VCaP (cell line): Measurements from ENCODE around the gene TTYH3.
"Not testable (repeated sequence)": the region's sequence is repeated elsewhere in the genome, so short reads cannot be mapped to it uniquely, and the experiment has no call there.

Experiments
- H3K27ac ChIP-seq: fragments of 450-650 bp; 2 replicates; pipeline ENCODE4 v1.5.1; 2017
- CTCF ChIP-seq: fragments of 450-650 bp; conservative IDR thresholded peaks from 2 replicates; pipeline ENCODE4 v1.5.1; 2017; ENCODE audit warnings: mild to moderate bottlenecking, moderate library complexity

The TTYH3 gene

DNA sequence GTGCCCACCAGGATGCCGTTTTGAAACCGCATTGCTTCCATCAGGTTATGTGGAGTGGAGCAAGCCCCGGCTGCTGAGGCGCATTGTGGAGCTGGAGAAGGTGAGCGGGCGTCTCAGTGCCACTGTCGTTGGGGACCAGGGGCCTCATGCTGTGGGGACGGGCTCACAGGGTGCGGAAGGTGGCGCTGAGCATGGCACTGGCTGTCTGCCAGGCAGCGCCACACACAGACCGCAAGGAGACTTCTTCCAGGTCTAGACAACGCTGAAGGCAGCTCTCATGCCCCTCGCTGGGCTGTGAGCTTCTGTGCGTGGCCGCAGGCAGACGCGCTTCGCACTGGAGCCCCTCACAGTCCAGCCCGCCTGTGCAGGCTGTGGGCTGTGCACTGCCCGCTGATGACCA, 44.0 kb upstream of the TTYH3 start:
- no peak for TF ChIP-seq CTCF
- H3K27ac ChIP-seq: no peak overlapping the region

- TF ChIP-seq CTCF: no peak
- H3K27ac ChIP-seq: no peak overlapping the region
Observed at GRCh38 chr7:2589341-2589740, 42.4 kb upstream of the TTYH3 start.

DNA sequence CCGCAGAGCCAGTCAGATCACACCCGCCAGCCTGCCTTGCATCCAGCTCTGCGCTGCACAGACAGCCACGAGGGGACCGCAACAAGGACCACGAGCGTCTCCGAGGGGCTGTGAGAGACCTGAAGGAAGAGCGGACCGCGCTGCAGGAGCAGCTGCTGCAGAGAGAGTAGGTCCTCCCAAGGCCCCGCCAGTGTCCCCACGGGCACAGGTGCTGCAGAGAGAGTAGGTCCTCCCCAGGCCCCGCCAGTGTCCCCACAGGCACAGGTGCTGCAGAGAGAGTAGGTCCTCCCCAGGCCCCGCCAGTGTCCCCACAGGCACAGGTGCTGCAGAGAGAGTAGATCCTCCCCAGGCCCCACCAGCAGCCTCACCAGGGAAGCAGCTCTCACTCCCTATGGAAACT, 41.8 kb upstream of the TTYH3 start:
- not testable (repeated sequence) for H3K27ac ChIP-seq

DNA sequence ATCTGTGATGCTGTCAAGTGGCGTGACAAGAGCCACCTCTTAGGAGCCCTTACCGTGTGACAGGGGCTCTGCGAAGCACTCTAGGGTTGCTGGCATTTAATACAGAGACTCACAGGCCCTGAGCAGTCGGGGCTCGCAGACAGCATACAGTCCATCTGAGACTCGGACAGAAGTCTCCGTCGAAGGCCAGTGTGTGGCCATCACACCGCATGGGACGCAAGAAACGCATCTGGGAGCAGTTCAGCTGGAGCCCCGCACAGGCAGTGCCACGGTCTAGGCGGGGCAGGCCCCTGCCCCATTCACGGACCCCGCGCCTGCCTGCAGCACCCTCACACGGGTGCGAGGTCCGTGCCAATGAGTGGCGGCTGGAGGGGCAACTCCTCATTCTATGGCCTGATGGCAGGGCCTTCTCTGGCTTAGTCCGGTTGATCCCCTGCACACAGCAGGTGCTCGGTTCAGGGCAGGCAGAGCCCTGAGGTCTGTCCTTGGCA, 39.4 kb upstream of the TTYH3 start:
- no peak for TF ChIP-seq CTCF
- H3K27ac ChIP-seq: no peak overlapping the region

DNA sequence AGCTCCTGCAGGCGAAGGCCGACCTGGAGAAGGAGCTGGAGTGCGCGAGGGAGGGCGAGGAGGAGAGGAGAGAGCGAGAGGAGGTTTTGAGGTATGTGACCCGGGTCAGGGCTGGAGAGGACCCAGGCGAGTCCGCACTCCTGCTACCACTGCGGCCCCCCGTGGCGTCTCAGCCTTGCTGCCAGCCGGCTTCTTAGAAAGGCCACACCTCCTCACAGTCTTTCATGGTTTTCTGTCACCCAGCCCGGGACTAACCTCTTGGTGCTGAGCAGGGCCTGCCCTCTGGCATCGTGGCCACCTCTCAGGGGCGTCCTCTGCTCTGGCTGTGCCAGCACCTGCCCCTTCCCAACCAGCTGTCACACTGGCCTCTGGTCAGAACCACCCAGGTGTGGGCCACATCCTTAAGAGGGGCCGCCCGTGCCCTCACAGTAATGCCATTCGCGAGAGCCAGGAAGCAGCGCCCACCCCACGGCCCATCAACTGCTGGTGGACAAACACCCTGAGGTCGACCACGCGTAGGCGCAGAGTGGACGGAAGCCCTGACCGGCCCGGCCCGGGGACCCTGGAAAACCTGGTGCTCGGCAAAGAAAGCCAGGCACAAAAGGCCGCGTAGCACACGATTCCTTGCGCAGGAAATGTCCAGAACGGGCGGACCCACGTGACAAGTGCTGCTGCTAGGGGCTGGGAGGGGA, 38.6 kb upstream of the TTYH3 start:
- no peak overlapping the region for H3K27ac ChIP-seq
- TF ChIP-seq CTCF: no peak

DNA sequence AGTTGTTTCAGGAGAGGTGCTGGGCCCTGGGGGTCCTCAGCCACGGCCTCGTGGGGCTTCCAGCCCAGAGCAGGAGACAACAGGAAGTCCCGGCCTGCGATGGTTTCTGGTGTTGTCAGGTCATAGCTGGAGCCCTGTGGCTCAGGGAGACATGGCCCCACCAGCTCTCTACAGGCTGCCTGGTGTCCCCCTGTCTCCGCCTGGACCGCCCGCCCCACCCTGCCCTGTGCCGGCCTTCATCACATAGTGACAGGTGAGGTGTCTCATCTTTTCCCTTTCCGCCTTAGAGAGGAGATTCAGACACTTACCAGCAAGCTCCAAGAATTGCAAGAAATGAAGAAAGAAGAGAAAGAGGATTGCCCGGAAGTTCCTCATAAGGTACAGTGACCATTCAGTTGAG, 37.2 kb upstream of the TTYH3 start:
- TF ChIP-seq CTCF: no peak
- no peak overlapping the region for H3K27ac ChIP-seq

GRCh38 chr7:2595258-2595860, 36.4 kb upstream of the TTYH3 start:
- no peak for TF ChIP-seq CTCF
- H3K27ac ChIP-seq: no peak overlapping the region
